Measurements from ENCODE around the gene MGAT5.

GRCh38 chr2:134458950-134459349, 205.1 kb downstream of the MGAT5 start:
- no peak for TF ChIP-seq EZH2phosphoT487 (IDR thresholded peaks at IDR 0.05; ENCODE audit: borderline replicate concordance, low read depth, low read length)
- no peak for TF ChIP-seq CTCF (conservative IDR thresholded peaks at IDR 0.05; ENCODE audit: low read length)
